ENCODE measurements around the gene SEC11C.

SEC11C gene

DNA sequence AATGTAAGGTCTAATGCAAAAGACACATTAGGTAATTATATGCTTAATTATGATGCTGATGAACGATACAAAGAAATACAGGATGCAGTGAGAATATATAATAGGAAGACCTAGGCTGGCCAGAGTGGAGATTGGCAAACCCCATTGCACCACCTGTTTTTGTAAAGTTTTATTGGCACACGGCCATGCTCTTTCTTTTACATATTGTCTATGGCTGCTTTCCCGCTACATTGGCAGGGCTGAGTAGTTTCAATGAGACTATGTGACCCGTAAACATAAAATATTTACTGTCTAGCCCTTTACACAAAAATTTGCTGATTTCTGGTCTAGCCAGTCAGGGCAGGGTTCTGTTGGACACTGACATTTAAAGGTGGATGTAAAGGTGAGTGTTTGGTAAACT is 5.4 kb downstream of the SEC11C start:
- DNase-seq (ENCODE audit: low read depth) = no peak

DNA sequence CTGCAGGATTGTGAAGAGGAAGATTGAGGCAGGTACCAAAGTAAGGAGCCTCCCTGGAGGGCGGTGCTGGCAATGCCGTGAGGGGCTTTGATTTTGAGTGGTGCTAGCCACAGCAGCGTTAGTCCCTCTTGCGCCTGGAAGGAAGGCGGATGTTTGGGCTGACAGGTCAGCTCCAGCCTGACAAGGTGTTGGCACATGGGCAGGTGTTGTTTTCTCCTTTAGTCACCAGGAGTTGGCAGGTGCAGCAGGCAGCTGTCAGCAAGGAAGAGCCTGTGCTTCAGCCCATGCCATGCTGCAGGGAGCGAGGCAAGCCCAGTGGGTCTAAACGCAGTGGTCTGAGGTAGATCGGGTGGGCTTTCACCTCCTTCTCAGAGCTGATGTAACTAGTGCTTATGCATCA is 8.5 kb downstream of the SEC11C start:
- DNase-seq (ENCODE audit: low read depth) = no peak

DNA sequence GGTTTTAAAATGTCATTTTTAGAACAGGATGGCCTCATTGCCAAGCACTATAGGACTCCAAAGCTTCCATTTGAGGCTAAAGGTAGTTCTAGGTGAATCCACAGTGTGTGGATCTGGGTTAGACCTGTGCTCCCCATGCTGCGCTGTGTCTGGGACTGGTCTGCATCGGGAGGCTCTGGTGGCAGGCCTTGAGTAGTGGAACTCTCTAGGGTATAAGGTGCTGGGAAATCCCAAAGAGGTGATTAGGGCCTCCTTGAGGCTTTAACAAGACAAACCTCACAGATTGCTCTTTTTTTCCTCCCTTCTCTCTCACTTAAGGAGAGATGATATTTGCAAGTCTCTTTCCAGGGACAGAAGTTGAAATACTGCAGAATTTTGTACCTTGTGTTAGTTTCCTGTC is 9.3 kb downstream of the SEC11C start:
- no peak for DNase-seq (ENCODE audit: low read depth)

DNA sequence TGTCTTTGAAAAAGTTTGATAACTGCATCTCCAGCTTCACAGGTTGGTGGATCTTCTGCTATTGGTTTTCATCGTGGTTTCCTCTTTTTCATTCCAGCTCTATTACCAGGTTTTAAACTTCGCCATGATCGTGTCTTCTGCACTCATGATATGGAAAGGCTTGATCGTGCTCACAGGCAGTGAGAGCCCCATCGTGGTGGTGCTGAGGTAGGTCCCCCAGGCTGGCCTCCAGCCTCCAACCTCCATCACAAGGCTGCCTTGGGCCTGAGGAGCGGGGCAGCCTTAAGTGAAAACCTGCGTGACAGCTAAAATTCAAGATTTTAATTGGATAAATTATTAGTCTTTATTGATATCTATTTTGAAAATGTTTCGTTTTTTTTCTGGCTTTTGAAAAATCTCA is 9.7 kb downstream of the SEC11C start:
- no peak for DNase-seq (ENCODE audit: low read depth)

DNA sequence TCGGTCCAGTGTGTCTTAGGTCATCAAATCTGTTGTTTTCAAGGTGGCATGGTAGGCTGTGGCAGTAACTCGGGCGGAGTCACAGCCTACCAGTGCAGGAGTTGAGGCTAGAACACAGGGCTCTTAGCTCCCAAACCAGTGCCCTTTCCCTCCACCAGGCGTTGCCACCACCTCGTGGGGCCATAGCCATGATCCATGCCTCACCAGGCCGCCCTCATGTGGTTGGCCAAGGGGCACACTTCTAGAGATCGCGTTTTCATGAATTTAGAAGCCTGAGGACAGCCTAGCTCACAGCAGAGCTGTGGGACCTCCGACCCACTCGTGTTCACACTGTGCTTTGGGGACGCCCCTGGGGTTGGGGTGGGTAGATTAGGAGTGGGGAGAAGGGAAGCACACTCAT is 10.6 kb downstream of the SEC11C start:
- no peak for DNase-seq (ENCODE audit: low read depth)

DNA sequence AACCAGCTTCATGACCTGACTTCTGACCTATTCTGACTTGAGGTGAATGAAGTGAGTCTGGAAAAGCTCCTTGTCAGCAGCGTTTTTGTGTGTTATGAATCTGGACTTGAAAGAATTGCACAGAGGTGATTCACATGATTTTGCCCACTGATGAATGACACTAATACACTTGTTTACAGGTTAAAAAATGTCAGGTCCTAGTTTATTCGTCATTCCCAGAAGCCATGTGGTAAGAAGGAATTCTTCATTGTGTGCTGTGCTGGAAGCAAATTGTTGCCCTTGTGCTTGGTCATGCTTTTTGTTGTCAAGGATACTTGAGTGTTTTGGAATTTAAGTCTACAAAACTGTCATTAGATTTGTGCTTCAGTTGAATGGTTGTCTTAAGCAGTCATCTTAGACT is 15.5 kb downstream of the SEC11C start:
- no peak for DNase-seq (ENCODE audit: low read depth)

DNA sequence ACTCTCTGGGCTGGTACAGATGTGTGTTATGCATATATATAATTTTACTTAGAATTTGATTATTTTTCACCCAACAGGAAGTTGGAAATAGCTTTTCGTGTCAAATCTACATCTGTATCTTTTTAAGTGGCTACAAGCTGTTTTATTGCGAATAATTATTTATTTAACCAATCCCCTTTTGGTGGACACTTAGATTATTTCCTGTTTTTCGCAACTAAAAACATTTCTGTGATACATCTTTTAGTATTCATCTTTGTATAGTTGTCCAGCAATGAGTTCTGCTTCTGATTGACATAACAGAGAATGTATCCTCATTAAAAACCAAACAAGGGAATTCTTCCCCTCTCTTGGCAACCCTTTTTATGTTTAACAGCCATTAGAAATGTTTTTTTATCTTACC is 16.6 kb downstream of the SEC11C start:
- DNase-seq (ENCODE audit: low read depth) = no peak

DNA sequence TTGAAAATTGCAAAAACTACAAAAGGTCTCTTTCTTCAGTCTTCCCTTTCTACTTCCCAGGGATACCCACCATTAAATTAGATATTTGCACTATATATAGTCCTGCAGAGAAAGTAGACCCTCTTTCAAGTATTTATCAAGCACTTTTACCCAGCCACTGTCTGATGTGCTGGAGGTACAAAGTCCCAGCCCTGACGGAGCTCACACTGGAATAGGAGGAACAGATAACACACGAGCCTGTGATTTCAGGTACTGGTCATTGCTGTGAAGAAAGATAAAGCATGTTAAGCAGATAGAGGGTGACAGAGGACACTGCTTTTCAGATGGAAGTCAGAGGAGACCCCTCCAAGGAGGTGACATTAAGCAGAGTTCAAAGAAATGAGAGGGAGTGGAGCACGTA is 19.6 kb downstream of the SEC11C start:
- no peak for DNase-seq (ENCODE audit: low read depth)

DNA sequence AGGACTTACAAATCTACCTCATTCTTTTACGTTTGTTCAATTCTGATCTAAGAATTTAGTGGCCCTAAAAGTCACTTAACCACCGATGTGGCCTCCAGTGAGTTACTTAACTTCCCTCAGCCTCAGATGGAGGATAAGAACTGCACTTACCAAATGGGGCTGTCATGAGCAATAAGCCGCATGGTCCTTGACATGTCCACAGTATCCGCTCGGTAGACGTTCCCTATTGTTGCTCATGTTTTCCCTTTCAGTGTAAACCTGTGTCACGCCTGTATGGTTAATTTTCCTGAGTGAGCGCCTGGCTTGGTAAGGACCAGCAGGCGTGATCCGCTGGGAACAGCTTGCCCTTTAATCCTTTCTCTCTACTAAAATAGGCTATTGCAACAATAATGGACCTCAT is 20.3 kb downstream of the SEC11C start:
- DNase-seq (ENCODE audit: low read depth) = no peak

DNA sequence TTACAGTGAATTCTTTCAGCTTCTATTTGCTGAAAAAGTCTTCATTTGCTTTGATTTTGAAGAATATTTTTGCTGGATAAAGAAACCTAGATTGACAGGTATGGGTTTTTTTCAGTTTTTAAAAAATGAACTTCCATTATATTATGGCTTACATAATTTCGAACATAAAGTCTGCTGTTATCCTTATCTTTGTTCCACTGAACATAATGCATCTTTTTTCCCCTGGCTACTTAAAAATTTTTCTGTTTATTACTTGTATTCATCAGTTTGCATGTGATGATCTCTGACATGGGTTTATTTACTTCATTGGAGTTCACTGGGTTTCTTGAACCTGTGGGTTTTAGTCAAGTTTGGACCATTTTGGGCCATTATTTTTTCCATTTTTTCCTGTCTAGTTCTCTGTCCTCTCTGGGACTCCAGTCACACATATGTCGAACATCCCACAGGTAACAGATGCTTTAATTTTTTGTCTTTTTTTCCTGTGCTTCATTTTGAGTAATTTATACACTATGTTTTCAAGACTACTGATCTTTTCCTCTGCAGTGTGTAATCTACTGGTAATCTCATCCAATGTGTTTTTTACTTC is 33.1 kb downstream of the SEC11C start:
- no peak for DNase-seq (ENCODE audit: low read depth)

DNA sequence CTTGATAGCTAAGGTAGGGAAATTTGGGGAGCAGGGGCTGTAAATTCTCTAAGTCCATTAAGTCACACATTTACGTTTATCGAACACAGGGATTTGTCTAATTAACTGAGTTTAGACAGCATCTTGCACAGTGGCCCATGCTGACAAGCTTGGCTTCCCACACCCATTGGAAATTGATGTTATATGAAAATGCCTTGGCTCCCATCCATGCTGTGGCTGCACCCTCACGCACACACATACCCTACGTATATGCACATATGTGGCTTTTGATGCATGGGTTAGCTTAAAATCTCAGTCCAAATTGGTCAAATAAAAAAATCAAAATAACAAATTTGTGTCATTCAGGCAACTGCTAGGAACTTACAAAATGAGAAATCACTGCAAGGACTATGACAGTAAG is 37.8 kb downstream of the SEC11C start:
- DNase-seq (ENCODE audit: low read depth) = no peak

DNA sequence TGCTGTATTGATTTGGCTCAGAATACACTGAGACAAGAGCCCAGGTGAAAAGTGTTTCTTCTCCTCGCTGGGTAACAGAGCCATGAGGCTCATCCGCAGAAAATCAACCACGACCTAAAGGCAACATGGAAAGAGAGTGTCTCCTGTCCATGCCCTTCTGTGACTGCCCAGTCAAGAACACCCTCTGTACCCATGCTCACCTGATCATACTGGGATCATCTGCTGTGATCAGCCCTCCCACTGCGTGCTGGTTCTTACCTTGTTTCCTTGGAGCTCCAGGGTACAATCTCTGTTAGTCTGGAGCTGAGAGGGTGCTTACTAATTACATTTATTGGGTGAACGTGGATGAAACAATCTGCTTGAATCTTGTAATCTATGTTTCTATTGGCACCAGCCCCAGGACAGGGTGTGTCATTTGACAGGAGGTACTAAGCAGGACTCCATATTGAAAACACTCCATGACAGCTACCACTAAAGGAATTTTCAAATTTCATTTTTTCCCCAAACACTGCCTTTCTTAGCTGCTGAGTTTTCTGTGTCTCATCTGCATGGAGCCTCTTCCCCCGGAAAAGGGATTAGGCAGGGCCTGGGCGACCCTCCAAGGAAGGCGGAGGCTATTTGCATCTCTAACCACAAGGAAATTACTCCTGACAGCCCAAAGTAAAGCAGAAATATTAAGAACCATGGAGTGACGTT is 40.6 kb downstream of the SEC11C start:
- DNase-seq (ENCODE audit: low read depth) = no peak

DNA sequence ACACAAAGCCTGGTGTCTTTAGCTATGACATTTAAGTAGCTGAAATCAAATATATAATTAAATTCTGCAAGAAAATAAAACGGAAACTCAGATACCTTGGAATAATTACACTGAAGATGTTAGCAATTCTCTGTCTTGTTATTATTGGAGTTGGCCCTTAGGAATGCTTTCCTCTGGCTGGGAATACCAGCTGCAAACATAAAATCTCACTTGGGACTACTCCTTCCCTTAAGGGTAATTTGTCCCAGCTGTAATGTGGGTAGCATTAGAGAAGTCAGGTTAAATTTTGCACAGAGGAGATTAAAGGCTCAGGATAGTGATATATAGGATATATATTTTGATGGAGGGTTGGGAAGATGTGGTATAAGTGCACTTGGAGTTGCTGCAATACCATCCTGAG is 43.0 kb downstream of the SEC11C start:
- DNase-seq (ENCODE audit: low read depth) = no peak

DNA sequence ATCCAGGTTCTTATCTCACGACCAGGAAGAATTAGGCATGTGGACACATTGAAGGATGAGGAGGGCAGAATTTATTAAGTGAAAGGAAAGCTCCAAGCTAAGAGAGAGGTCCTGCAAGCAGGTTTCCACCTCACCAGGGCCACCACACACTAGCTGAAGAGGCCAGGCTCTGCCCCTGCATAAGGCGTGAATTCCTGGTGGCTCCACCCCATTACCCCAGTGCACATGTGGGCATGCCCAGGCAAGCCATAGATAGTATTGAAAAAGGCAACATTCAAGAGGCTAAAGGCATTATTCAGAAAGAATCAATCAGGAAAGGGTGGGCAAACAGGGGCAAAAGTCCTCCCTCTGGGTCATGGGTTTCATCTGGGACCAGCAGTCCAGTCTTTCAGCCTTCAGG is 49.3 kb downstream of the SEC11C start:
- no peak for DNase-seq (ENCODE audit: low read depth)

DNA sequence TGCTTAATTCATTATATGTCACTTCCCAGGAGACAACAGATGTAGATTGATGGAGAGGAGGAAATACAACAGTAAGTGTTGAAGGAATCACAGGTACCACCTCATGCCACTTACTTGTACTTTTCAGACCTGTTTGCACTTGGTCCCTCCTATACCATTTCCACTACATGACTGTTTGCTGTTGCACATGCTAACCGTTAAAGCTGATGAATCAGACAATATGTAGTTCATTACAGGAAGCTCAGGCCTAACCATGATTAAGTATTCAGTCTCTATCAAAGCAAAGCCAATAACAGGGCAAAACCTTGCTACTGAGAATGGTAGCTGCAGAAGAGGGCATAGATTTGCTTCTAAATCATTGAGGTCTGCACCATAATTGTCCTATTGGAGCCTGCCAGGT is 50.1 kb downstream of the SEC11C start:
- no peak for DNase-seq (ENCODE audit: low read depth)

DNA sequence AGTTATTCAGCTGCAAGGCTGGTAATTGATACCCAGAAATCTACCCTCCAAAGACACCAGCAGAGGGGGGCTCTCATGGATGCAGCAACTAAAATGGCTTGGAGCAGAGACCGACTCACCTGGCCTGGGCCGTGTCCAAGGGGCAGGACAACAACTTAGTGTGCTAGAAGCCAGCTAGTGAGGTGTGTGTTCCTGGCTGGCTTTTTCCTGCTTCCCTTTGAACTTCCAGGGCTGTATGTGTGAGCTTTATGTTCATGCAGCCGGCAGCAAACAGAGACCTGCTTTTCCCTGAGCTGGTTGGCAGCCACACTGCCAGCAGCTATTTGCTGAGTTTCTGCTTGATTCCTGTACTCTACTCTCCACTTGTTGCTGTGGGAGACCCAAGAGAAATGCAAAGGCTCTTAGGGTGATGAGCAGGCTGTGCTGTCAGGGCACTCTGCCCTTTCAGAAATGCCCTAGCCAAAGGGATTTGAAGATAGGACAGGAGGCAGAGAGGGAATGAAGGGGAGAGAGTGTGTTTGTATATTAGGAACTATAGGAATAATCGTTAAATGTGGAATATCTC is 56.6 kb downstream of the SEC11C start:
- no peak for DNase-seq (ENCODE audit: low read depth)

DNA sequence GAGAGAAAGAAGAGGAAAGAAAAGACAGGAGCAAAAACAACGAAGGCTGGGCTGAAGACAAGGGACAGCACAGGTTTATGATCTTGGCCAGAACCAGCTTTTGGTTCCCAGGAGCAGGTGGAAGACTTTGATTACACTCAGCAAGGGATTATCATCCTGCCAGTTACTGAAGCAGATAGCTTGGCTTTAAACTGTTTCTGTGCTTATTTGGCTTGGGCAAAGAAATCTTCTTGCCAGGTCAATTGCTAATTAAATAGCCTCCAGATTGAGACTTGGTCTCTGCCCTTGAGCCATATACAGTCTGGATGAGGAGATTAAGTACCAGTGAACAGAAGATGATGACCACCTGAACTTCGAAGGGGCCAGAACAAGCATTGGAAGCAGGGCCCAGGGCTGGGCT is 58.0 kb downstream of the SEC11C start:
- no peak for DNase-seq (ENCODE audit: low read depth)

DNA sequence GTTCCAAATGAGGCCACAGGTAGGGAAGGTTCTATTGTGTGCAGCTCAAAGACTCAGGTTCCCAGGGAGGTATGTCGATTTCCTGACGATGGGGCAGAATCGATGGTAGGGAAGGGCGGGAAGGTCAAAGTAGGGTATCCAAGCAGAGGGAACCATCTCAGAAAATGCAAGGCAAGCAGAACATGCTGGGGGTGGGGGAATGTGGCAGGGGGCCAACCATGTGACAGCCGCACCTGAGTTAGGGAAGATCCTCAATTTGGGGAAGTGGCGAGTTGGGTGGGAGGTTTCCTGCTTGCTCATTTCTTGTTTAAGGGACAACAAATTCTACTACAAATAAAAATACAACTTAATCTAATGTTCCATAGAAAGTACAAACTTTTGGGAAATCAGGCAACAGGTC is 58.5 kb downstream of the SEC11C start:
- DNase-seq (ENCODE audit: low read depth) = no peak

DNA sequence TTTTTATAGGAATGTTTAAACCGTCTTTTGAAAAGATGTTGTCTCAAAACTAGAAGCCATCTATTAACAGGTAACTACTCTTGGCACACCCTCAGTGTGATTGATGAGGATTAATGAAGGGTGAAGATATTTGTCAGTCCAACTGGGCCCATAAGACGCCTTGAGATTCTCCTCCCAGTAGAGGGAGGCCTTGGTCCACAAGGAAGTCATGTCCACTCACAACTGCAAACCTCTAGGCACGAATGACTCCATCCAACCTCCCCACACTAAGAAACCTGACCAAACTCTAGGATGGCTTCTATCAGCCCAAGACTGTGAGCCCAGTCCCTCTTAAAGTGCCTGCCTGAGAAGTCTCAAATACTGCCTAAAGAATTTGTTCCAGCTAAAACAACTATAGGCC is 61.1 kb downstream of the SEC11C start:
- no peak for DNase-seq (ENCODE audit: low read depth)

DNA sequence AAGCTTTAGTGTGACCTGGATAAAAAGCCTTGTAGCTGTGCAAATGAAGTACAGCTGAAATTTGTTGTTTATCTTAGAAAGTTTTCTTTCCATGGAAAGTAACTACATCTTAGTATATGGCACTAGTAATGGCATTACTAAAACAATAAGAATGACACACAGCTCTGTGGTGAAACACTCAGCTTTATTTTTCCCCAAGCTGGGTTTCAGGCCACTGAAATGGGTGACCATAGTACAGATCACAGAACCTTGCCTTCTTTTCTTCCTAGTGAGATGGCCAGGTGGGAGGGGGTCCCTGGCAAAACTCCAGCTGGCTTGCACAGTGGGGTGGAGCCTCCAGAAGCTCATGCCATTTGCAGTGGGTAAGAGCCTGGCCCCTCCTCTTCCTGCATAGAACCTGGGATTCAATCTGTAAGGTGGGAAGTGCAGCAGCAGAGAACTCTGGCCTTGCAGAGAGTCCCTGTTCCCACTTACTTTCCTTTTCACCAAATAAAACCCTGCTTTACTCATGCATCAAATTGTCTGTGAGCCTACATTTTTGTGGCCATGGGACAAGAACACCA is 62.7 kb downstream of the SEC11C start:
- no peak for DNase-seq (ENCODE audit: low read depth)

DNA sequence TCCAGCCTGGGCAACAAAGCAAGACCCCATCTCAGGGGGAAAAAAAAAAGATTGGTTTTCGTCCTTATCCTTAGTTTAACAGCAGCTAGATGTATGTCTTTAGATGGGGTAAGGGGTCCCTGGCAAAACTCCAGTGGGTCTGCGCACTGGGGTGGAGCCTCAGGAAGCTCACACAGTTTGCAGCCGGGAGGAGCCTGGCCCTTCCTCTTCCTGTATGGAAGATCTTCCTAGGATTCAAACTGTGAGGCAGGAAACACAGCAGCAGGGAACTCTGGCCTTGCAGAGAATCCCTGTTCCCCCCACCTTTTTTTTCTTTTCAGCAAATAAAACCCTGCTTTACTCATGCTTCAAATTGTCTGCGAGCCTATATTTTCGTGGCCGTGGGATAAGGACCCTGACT is 67.8 kb downstream of the SEC11C start:
- DNase-seq (ENCODE audit: low read depth) = no peak
